Testis (tissue), 2 donors: ENCODE measurements around the gene PRSS38.

Experiments
- POLR2A ChIP-seq: fragments of 450-650 bp; IDR thresholded peaks from one replicate; pipeline ENCODE4 v1.6.1; 2017; ENCODE audit warnings: antibody characterized with exemption, mild to moderate bottlenecking, moderate library complexity
- TF ChIP-seq, protein P1 (sequence below), 3 experiments: fragments of 450-650 bp in 2 of 3; fragments of 200-600 bp in 1 of 3; sonication (generic) in 1 of 3; IDR thresholded peaks; one replicate each; pipeline ENCODE4 v1.5.1; 2016 to 2019; ENCODE audit warnings: antibody characterized with exemption in 3 of 3, mild to moderate bottlenecking in 2 of 3, moderate library complexity in 1 of 3

DNA sequence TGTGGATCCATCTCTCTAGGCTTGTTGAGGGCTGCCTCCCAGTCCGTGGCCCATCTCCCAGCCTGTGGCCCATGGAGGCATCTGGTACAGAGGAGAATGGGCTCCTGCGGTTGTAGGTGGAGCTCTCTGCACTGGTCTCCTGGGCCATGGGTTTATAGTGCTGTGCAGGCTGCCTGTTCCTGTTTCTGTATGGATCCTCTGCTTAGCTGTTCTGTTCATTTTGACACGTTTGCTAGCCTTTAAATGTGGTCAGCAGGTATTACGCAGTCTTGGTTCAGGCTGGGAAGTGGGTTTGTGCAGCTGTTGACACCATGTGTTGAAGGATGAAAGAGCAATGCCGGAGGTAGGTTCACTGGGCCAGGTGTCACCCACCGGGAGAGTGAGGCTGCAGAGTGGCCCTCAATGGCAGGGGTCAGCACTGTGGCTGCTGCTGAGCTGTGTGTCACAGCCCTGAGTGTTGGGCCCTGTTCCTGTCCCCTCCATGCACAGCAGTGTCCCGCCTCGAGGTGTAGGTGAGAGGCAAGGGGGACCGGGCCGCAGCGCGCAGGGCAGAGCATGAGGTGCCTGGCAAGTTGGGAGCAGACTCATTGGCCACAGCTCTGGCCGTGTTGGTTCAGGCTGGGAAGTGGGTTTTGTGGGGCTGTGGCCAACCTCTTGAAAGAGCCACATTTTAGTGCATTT is 41.3 kb upstream of the PRSS38 start:
- TF ChIP-seq, protein P1, sequence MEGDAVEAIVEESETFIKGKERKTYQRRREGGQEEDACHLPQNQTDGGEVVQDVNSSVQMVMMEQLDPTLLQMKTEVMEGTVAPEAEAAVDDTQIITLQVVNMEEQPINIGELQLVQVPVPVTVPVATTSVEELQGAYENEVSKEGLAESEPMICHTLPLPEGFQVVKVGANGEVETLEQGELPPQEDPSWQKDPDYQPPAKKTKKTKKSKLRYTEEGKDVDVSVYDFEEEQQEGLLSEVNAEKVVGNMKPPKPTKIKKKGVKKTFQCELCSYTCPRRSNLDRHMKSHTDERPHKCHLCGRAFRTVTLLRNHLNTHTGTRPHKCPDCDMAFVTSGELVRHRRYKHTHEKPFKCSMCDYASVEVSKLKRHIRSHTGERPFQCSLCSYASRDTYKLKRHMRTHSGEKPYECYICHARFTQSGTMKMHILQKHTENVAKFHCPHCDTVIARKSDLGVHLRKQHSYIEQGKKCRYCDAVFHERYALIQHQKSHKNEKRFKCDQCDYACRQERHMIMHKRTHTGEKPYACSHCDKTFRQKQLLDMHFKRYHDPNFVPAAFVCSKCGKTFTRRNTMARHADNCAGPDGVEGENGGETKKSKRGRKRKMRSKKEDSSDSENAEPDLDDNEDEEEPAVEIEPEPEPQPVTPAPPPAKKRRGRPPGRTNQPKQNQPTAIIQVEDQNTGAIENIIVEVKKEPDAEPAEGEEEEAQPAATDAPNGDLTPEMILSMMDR (IDR thresholded peaks at IDR 0.05), result no peak
- TF ChIP-seq POLR2A, result no peak
